ENCODE measurements around the gene SMNDC1. TPM values are rescaled to one million over a fixed set of nuclear protein-coding genes. Genes with fewer than 3 reads are reported as not detected.

The SMNDC1 gene
- total RNA-seq, 1 donor from 2014 or later = 12.3 TPM

DNA sequence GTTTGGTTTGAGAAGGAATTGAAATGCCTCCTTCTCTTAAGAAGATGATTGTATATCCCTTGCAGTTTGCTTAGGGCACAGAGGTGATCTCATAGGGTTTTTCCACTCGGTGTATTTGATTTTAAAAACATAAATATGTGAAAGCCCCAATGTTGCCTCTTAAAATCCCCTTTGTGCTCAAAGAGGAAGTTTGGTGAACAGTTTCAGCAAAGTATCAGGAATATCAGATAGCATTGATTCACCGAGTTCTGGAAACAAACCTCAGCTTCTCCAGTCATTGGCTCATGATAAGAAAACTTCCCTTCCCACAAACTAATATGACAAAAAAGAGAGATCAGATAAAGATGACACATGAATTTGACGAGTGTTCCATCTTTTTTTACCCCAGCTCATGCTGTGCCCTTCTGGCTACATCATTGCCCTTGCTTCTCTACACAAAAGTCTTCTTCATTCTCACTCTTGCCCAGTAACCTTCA, 20.1 kb upstream of the SMNDC1 start:
- Histone ChIP-seq H3K4me1 (no peaks in the 10 kb centered on the region), H3K36me3 (no peaks in the 10 kb centered on the region), H3K4me3 (no peak overlapping the region), H3K27me3 (no peaks in the 10 kb centered on the region), H3K9me3 (no peaks in the 10 kb centered on the region), H3K27ac (no peak overlapping the region)
- intact Hi-C loops (cut with DNase I) = loop anchor here (5.0 kb wide), 1 partner anchor 1132 kb away; no protein-coding TSS in a partner anchor
- TF ChIP-seq POLR2AphosphoS5 (IDR thresholded peaks at IDR 0.05; ENCODE audit: insufficient read depth in 1 of 2, low read depth in 1 of 2) = no peak
- TF ChIP-seq, protein P1, sequence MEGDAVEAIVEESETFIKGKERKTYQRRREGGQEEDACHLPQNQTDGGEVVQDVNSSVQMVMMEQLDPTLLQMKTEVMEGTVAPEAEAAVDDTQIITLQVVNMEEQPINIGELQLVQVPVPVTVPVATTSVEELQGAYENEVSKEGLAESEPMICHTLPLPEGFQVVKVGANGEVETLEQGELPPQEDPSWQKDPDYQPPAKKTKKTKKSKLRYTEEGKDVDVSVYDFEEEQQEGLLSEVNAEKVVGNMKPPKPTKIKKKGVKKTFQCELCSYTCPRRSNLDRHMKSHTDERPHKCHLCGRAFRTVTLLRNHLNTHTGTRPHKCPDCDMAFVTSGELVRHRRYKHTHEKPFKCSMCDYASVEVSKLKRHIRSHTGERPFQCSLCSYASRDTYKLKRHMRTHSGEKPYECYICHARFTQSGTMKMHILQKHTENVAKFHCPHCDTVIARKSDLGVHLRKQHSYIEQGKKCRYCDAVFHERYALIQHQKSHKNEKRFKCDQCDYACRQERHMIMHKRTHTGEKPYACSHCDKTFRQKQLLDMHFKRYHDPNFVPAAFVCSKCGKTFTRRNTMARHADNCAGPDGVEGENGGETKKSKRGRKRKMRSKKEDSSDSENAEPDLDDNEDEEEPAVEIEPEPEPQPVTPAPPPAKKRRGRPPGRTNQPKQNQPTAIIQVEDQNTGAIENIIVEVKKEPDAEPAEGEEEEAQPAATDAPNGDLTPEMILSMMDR (IDR thresholded peaks at IDR 0.05) = no peak
- TF ChIP-seq POLR2A (IDR thresholded peaks at IDR 0.05) = no peak
- no peak for DNase-seq (ENCODE audit: extremely low spot score in 2 of 2)

DNA sequence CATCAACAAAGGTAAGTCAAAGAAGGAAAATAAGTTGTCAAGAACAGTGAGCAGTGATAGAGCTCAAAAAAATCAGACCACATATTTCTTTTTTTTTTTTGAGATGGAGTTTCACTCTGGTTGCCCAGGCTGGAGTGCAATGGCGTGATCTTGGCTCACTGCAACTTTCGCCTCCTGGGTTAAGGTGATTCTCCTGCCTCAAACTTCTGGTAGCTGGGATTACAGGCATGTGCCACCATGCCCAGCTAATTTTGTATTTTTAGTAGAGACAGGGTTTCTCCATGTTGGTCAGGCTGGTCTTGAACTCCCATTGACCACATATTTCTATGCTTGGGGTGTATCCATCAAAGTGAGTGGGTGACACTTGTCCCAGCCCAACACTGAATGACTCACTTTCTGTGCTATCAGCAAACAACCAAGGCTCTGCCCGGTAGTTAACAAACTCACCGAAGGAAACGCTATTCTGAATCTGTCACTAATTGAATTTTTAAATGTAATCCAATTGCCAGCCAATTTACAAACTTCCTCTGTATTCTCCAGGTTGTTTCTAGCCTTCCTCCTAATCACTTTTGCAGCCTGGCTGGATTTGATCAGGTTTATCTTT, 19.6 kb upstream of the SMNDC1 start:
- TF ChIP-seq, protein P1 (IDR thresholded peaks at IDR 0.05) = no peak
- TF ChIP-seq POLR2A (IDR thresholded peaks at IDR 0.05) (no peak), POLR2AphosphoS5 (IDR thresholded peaks at IDR 0.05; ENCODE audit: insufficient read depth in 1 of 2, low read depth in 1 of 2) (no peak)
- intact Hi-C loops (cut with DNase I) = loop anchor here (5.0 kb wide), 1 partner anchor 1133 kb away; no protein-coding TSS in a partner anchor
- no peak for DNase-seq (ENCODE audit: extremely low spot score in 2 of 2)

DNA sequence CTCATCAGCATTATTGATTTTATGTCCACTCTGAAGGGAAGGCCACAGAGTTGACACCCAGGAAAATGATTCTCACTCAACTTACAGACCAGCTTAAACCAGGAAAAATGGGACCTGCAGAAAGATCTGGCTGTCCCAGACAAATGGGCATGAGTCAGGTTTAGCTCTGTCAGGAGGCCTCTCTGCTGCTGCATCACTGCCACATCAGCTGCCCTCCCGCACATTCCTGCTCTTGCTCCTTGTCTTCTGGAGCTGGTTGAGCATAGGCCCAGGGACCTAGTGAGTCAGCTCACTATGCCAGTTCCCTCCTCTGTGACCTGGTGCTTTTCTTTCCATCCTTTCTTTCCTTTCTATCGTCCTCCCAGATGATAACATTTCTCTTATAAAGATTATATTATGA, 18.8 kb upstream of the SMNDC1 start:
- Histone ChIP-seq H3K27me3 (no peaks in the 10 kb centered on the region), H3K36me3 (no peaks in the 10 kb centered on the region), H3K4me3 (no peak overlapping the region), H3K27ac (no peak overlapping the region), H3K4me1 (no peaks in the 10 kb centered on the region), H3K9me3 (no peaks in the 10 kb centered on the region)
- TF ChIP-seq POLR2AphosphoS5 (IDR thresholded peaks at IDR 0.05; ENCODE audit: insufficient read depth in 1 of 2, low read depth in 1 of 2) (no peak), POLR2A (IDR thresholded peaks at IDR 0.05) (no peak)
- TF ChIP-seq, protein P1 (IDR thresholded peaks at IDR 0.05) = no peak
- DNase-seq (ENCODE audit: extremely low spot score in 2 of 2) = no peak
- intact Hi-C loops (cut with DNase I) = loop anchor here (5.0 kb wide), 1 partner anchor 1134 kb away; no protein-coding TSS in a partner anchor

More for the DNA sequence above, 19.6 kb upstream of the SMNDC1 start:
- Histone ChIP-seq H3K36me3 (no peaks in the 10 kb centered on the region), H3K4me3 (no peak overlapping the region), H3K4me1 (no peaks in the 10 kb centered on the region), H3K9me3 (no peaks in the 10 kb centered on the region), H3K27ac (no peak overlapping the region), H3K27me3 (no peaks in the 10 kb centered on the region)

DNA sequence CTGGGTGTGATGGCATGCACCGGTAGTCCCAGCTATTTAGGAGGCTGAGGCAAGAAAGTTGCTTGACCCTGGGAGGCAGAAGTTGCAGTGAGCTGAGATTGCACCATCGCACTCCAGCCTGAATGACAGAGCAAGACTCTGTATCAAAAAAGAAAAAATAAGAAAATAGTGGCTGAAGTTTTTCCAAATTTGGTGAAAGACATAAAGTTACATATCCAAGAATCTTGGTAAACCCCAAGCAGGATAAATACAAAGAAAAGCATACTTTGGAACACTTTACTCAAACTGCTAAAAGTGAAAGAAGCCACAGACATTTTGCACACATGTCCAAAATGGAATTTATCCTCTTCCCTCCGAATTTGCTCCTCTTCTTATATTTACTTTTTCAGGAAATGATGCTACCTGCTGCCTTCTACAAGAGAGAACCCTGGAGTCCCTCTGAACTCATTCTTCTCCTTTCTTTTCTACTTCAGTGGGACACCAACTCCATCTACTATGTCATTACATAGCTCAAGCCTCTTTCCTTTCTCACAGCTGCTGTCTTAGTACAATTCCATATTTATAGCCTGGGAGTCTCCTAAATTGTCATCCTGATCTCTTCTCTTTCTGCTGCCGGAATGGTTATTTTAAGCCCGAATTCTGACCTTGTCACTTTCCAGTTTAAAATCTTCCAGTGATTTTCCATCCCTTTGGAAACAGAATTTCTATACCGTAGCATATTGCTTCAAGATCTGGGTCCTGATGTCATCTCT, 17.3 kb upstream of the SMNDC1 start:
- no peaks in the 10 kb centered on the region for H3K36me3 ChIP-seq
- H3K27ac ChIP-seq = no peak overlapping the region
- no peaks in the 10 kb centered on the region for H3K9me3 ChIP-seq
- TF ChIP-seq, protein P1 (IDR thresholded peaks at IDR 0.05) = no peak
- no peak for TF ChIP-seq POLR2AphosphoS5 (IDR thresholded peaks at IDR 0.05; ENCODE audit: insufficient read depth in 1 of 2, low read depth in 1 of 2)
- TF ChIP-seq POLR2A (IDR thresholded peaks at IDR 0.05) = no peak
- no peaks in the 10 kb centered on the region for H3K4me1 ChIP-seq
- intact Hi-C loops (cut with DNase I) = loop anchor here (5.0 kb wide), 1 partner anchor 1135 kb away; no protein-coding TSS in a partner anchor
- H3K27me3 ChIP-seq = no peaks in the 10 kb centered on the region
- H3K4me3 ChIP-seq = no peak overlapping the region
- no peak for DNase-seq (ENCODE audit: extremely low spot score in 2 of 2)
